ENCODE data around the gene CREBBP. TPM values are rescaled to one million over a fixed set of nuclear protein-coding genes. Genes with fewer than 3 reads are reported as not detected.

CREBBP gene
- total and polyA plus RNA-seq, 2 experiments from 2014 or later: 36.9 to 54.8 TPM

- no peaks in the 10 kb centered on the region for H3K36me3 Mint-ChIP-seq (ENCODE audit: low read depth)
- H3K27ac Mint-ChIP-seq: no peak overlapping the region
- H3K79me2 ChIP-seq (replicated peaks; ENCODE audit: insufficient read depth): no peaks in the 10 kb centered on the region
- TF ChIP-seq, protein P1, sequence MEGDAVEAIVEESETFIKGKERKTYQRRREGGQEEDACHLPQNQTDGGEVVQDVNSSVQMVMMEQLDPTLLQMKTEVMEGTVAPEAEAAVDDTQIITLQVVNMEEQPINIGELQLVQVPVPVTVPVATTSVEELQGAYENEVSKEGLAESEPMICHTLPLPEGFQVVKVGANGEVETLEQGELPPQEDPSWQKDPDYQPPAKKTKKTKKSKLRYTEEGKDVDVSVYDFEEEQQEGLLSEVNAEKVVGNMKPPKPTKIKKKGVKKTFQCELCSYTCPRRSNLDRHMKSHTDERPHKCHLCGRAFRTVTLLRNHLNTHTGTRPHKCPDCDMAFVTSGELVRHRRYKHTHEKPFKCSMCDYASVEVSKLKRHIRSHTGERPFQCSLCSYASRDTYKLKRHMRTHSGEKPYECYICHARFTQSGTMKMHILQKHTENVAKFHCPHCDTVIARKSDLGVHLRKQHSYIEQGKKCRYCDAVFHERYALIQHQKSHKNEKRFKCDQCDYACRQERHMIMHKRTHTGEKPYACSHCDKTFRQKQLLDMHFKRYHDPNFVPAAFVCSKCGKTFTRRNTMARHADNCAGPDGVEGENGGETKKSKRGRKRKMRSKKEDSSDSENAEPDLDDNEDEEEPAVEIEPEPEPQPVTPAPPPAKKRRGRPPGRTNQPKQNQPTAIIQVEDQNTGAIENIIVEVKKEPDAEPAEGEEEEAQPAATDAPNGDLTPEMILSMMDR (conservative IDR thresholded peaks at IDR 0.05; ENCODE audit: low read depth in 2 of 2): no peak
- TF ChIP-seq JUNB (IDR thresholded peaks at IDR 0.05; ENCODE audit: unreplicated experiment): no peak
- TF ChIP-seq EZH2 (IDR thresholded peaks at IDR 0.05; ENCODE audit: low read depth, unreplicated experiment): no peak
- TF ChIP-seq EZH2phosphoT487 (IDR thresholded peaks at IDR 0.05; ENCODE audit: unreplicated experiment): no peak
- no peak for TF ChIP-seq ZNF331 (CRISPR knock-in tag; IDR thresholded peaks at IDR 0.05; ENCODE audit: low read depth)
- TF ChIP-seq STAT1 (IDR thresholded peaks at IDR 0.05; ENCODE audit: unreplicated experiment): no peak
- no peak for TF ChIP-seq NANOG (IDR thresholded peaks at IDR 0.05; ENCODE audit: borderline replicate concordance)
- TF ChIP-seq POLR2AphosphoS5 (IDR thresholded peaks at IDR 0.05; ENCODE audit: low read depth): no peak
- no peak for TF ChIP-seq ZNF462 (CRISPR knock-in tag; IDR thresholded peaks at IDR 0.05)
- no peak for TF ChIP-seq REST (IDR thresholded peaks at IDR 0.05; ENCODE audit: unreplicated experiment)
- TF ChIP-seq ZNF114 (CRISPR knock-in tag; IDR thresholded peaks at IDR 0.05): no peak
- no peak for TF ChIP-seq ETS1 (IDR thresholded peaks at IDR 0.05)
- no peak overlapping the region for H3K4me3 Mint-ChIP-seq
- H2AFZ ChIP-seq: no peak overlapping the region
- H3K27me3 ChIP-seq (ENCODE audit: insufficient read depth): no peaks in the 10 kb centered on the region
- no peak overlapping the region for H3K4me3 ChIP-seq
- ATAC-seq: no peak
- no peak for DNase-seq (ENCODE audit: low spot score)
- no peak overlapping the region for H3K4me2 ChIP-seq
- no peaks in the 10 kb centered on the region for H3K4me1 ChIP-seq (ENCODE audit: insufficient read depth)
- no peaks in the 10 kb centered on the region for H3K36me3 ChIP-seq (ENCODE audit: insufficient read depth)
- H3K27ac ChIP-seq (ENCODE audit: low read depth): no peak overlapping the region
- H4K20me1 ChIP-seq (replicated peaks; ENCODE audit: insufficient read depth): no peaks in the 10 kb centered on the region
- peaks cover 7% of the 10 kb centered on the region for H3K9me3 Mint-ChIP-seq
- peaks cover 5% of the 10 kb centered on the region for H3K27me3 Mint-ChIP-seq (ENCODE audit: insufficient read depth, low read depth, poor library complexity)
- no peaks in the 10 kb centered on the region for H3F3A ChIP-seq (replicated peaks; ENCODE audit: low read depth)
- H3K9me2 ChIP-seq (ENCODE audit: insufficient read depth): no peaks in the 10 kb centered on the region
- H3K4me1 Mint-ChIP-seq: no peaks in the 10 kb centered on the region
Measured at GRCh38 chr16:3890091-3890490, 9.6 kb upstream of the CREBBP start.
